ENCODE measurements around the gene HFE. TPM values are rescaled to one million over a fixed set of nuclear protein-coding genes. Genes with fewer than 3 reads are reported as not detected.
A peak's percentile ranks its signal among the peaks of the same experiment; 100 is the strongest.

HFE gene
- total RNA-seq, 6 experiments from 2014 or later, result 8.9 to 20.7 (median 15.8) TPM

GRCh38 chr6:26141378-26141904 lies 54.2 kb downstream of the HFE start:
- DNase-seq, result no peak

GRCh38 chr6:26142026-26142425 lies 54.8 kb downstream of the HFE start:
- Histone ChIP-seq H3K36me3 (peaks cover 0 to 36% (median 7%) of the 10 kb centered on the region in 4 donors), H3K4me3 (no peak overlapping the region), H3K27ac (no peak overlapping the region), H3K27me3 (no peaks in the 10 kb centered on the region), H3K9me3 (no peaks in the 10 kb centered on the region), H3K4me1 (peaks cover 0 to 14% (median 4%) of the 10 kb centered on the region in 4 donors)
- WGBS (ENCODE audit: insufficient coverage, low coverage, low lambda C conversion rate, missing lambda C conversion rate), result 53% methylated on average over 2 of the region's 2 CpGs
- intact Hi-C loops (cut with DNase I), result no loop called here
- DNase-seq (no peak), ATAC-seq (peak; percentile 16 to 34 (median 26))
- TF ChIP-seq POLR2A (IDR thresholded peaks at IDR 0.05) (no peak), CTCF (IDR thresholded peaks at IDR 0.05) (no peak)

More at GRCh38 chr6:26141378-26141904, 54.2 kb downstream of the HFE start:
- H3K4me1 ChIP-seq, result peaks cover 0 to 14% (median 4%) of the 10 kb centered on the region in 4 donors
- 60% methylated on average over 4 of the region's 4 CpGs for WGBS (ENCODE audit: insufficient coverage, low coverage, low lambda C conversion rate, missing lambda C conversion rate)
- intact Hi-C loops (cut with DNase I), result no loop called here
- H3K36me3 ChIP-seq, result peaks cover 0 to 39% (median 7%) of the 10 kb centered on the region in 4 donors
- no peak for TF ChIP-seq POLR2A (IDR thresholded peaks at IDR 0.05)
- H3K27me3 ChIP-seq, result no peaks in the 10 kb centered on the region
- H3K9me3 ChIP-seq, result no peaks in the 10 kb centered on the region
- no peak overlapping the region for H3K4me3 ChIP-seq
- peak; percentile 20 to 39 (median 30) for ATAC-seq
- no peak overlapping the region for H3K27ac ChIP-seq

Other genes starting within 250 kb of the HFE start
- 10 to 100 TPM in 5 of 6 experiments, 1 to 10 TPM in 1; 9.5 to 31.4 (median 20.8) TPM for gene SLC17A3, start 213.2 kb upstream of the HFE start, total RNA-seq
- 10 to 100 TPM; 23.3 to 40.7 (median 33.4) TPM for gene SLC17A2, start 156.7 kb upstream of the HFE start, total RNA-seq
- gene TRIM38, start 124.6 kb upstream of the HFE start, total RNA-seq, result 1 to 10 TPM; 3.1 to 7.2 (median 4.5) TPM

Data from right lobe of liver (tissue), 6 donors.